H1 (cell line): ENCODE results near the gene MSH5. TPM values are rescaled to one million over a fixed set of nuclear protein-coding genes. Genes with fewer than 3 reads are reported as not detected.

Experiments used
- CTCF ChIA-PET: fragments of 300-600 bp; sonication (Branson Sonifier 250); formaldehyde crosslinking; loops from one replicate; lab custom pipeline; 2021; ENCODE audit not compliant: partially characterized antibody; lab: Charles Lee
- POLR2A ChIA-PET: fragments of 300-600 bp; sonication (Branson Sonifier 250); formaldehyde crosslinking; loops from one replicate; lab custom pipeline; 2021; ENCODE audit warnings: inconsistent platforms; ENCODE audit not compliant: partially characterized antibody; lab: Charles Lee
- DNase-seq, 2 experiments: peaks; one replicate each; pipeline versions ENCODE4 v3.0.0 to v3.0.0-alpha.2; 2010 to 2022; ENCODE audit warnings: low spot score in 2 of 2, low read depth in 1 of 2, mixed read lengths in 1 of 2
- FAIRE-seq: peaks from 2 replicates; lab custom pipeline; 2011; peaks lifted over from hg19 to GRCh38; lab: Jason Lieb, UNC
- H2AFZ ChIP-seq: 2 replicates; pipeline ENCODE4 v1.8.1; 2012; ENCODE audit warnings: low read length, inconsistent platforms
- H2AK5ac ChIP-seq: 2 replicates; pipeline ENCODE4 v1.6.1; 2013; ENCODE audit warnings: low read depth, low read length
- H2BK120ac ChIP-seq: replicated peaks from 2 replicates; pipeline ENCODE3; 2013; ENCODE audit warnings: low read depth, low read length, inconsistent platforms
- H2BK12ac ChIP-seq: 2 replicates; pipeline ENCODE4 v1.6.1; 2013; ENCODE audit warnings: low read depth, low read length
- H2BK15ac ChIP-seq: 2 replicates; pipeline ENCODE4 v1.6.1; 2013; ENCODE audit warnings: low read length
- H2BK20ac ChIP-seq: 2 replicates; pipeline ENCODE4 v1.6.1; 2013; ENCODE audit warnings: low read length
- H2BK5ac ChIP-seq: 2 replicates; pipeline ENCODE4 v1.6.1; 2013; ENCODE audit warnings: low read depth, low read length
- H3K14ac ChIP-seq: 2 replicates; pipeline ENCODE4 v1.6.1; 2013; ENCODE audit warnings: inconsistent platforms; ENCODE audit not compliant: insufficient read length
- H3K18ac ChIP-seq: 2 replicates; pipeline ENCODE4 v1.6.1; 2013; ENCODE audit warnings: low read length; ENCODE audit errors: extremely low read depth
- H3K23ac ChIP-seq: 2 replicates; pipeline ENCODE4 v1.6.1; 2013; ENCODE audit warnings: inconsistent platforms; ENCODE audit not compliant: insufficient read length
- H3K23me2 ChIP-seq: 2 replicates; pipeline ENCODE4 v1.6.1; 2013; ENCODE audit warnings: low read depth, low read length
- H3K27ac ChIP-seq: 2 replicates; pipeline ENCODE4 v1.6.1; 2011; ENCODE audit warnings: low read depth, low read length, inconsistent platforms
- H3K27me3 ChIP-seq, 4 experiments: replicated peaks in 1 of 4; 1 replicate in 1 of 4; 2 replicates in 3 of 4; pipeline versions ENCODE4 v1.6.1 to v1.8.1; 2011 to 2013; ENCODE audit warnings: low read length in 3 of 4, mild to moderate bottlenecking in 3 of 4, inconsistent platforms in 2 of 4, mixed read lengths in 2 of 4, moderate library complexity in 1 of 4; ENCODE audit not compliant: control insufficient read depth in 3 of 4, insufficient read depth in 3 of 4; ENCODE audit errors: extremely low read depth in 1 of 4
- H3K36me3 ChIP-seq, 4 experiments: 2 replicates each; pipeline versions ENCODE4 v1.6.1 to v1.8.1; 2011 to 2013; ENCODE audit warnings: mild to moderate bottlenecking in 4 of 4, low read length in 3 of 4, moderate library complexity in 2 of 4, control low read depth in 1 of 4, inconsistent platforms in 1 of 4; ENCODE audit not compliant: insufficient read depth in 4 of 4, control insufficient read depth in 2 of 4
- H3K4ac ChIP-seq: replicated peaks from 2 replicates; pipeline ENCODE3; 2013; ENCODE audit warnings: low read length, low read depth, mixed read lengths, inconsistent platforms; ENCODE audit not compliant: insufficient read length
- H3K4me1 ChIP-seq, 4 experiments: replicated peaks in 1 of 4; 1 replicate in 1 of 4; 2 replicates in 3 of 4; pipeline versions ENCODE4 v1.6.1 to v1.8.1; 2011 to 2013; ENCODE audit warnings: low read length in 3 of 4, inconsistent platforms in 2 of 4, mixed read lengths in 1 of 4; ENCODE audit not compliant: insufficient read depth in 4 of 4, control insufficient read depth in 3 of 4
- H3K4me2 ChIP-seq, 2 experiments: 2 replicates each; pipeline versions ENCODE4 v1.6.1 to v1.8.1; 2011 to 2013; ENCODE audit warnings: low read depth in 2 of 2, low read length in 2 of 2, control low read depth in 1 of 2, inconsistent platforms in 1 of 2, mild to moderate bottlenecking in 1 of 2; ENCODE audit not compliant: insufficient read depth in 1 of 2
- H3K4me3 ChIP-seq, 4 experiments: fragments of 200-600, 300-600 bp in 1 of 4; sonication (generic), shearing (Covaris generic), sonication (Bioruptor Twin) in 1 of 4; 2 replicates each; pipeline versions ENCODE4 v1.5.1 to v1.8.1; 2011 to 2016; ENCODE audit warnings: low read length in 4 of 4, low read depth in 3 of 4, control low read depth in 2 of 4, inconsistent platforms in 2 of 4, mild to moderate bottlenecking in 2 of 4, mixed read lengths in 1 of 4, moderate library complexity in 1 of 4; ENCODE audit not compliant: insufficient read depth in 2 of 4; ENCODE audit errors: extremely low read depth in 1 of 4
- H3K56ac ChIP-seq: replicated peaks from 2 replicates; pipeline ENCODE3; 2013; ENCODE audit warnings: low read depth, mild to moderate bottlenecking, mixed read lengths, low read length, inconsistent platforms; ENCODE audit not compliant: insufficient read length
- H3K79me1 ChIP-seq: 2 replicates; pipeline ENCODE4 v1.6.1; 2013; ENCODE audit warnings: low read depth, low read length, control low read depth
- H3K79me2 ChIP-seq, 2 experiments: 2 replicates each; pipeline versions ENCODE4 v1.6.1 to v1.8.1; 2012 to 2013; ENCODE audit warnings: low read length in 2 of 2, mild to moderate bottlenecking in 2 of 2, inconsistent platforms in 1 of 2; ENCODE audit not compliant: insufficient read depth in 2 of 2, control insufficient read depth in 1 of 2
- H3K9ac ChIP-seq, 4 experiments: replicated peaks in 1 of 4; 1 replicate in 1 of 4; 2 replicates in 3 of 4; pipeline versions ENCODE4 v1.6.1 to v1.8.1; 2011 to 2013; ENCODE audit warnings: low read depth in 3 of 4, low read length in 3 of 4, control low read depth in 2 of 4, mild to moderate bottlenecking in 2 of 4, moderate library complexity in 2 of 4, inconsistent platforms in 1 of 4; ENCODE audit errors: extremely low read depth in 1 of 4
- H3K9me3 ChIP-seq, 2 experiments: 2 replicates each; pipeline versions ENCODE4 v1.6.1 to v1.8.1; 2012 to 2013; ENCODE audit warnings: mild to moderate bottlenecking in 2 of 2, moderate library complexity in 2 of 2, control low read depth in 1 of 2, inconsistent platforms in 1 of 2, low read depth in 1 of 2, low read length in 1 of 2, mixed read lengths in 1 of 2; ENCODE audit not compliant: insufficient read depth in 2 of 2
- H4K20me1 ChIP-seq, 2 experiments: replicated peaks in 1 of 2; 2 replicates each; pipeline versions ENCODE3 to v1.8.1; 2011 to 2013; ENCODE audit warnings: inconsistent platforms in 2 of 2, low read length in 2 of 2, mild to moderate bottlenecking in 1 of 2; ENCODE audit not compliant: insufficient read depth in 2 of 2, control insufficient read depth in 1 of 2
- H4K5ac ChIP-seq: 2 replicates; pipeline ENCODE4 v1.6.1; 2013; ENCODE audit warnings: low read length, low read depth, mixed read lengths, inconsistent platforms; ENCODE audit not compliant: insufficient read length
- H4K8ac ChIP-seq: 2 replicates; pipeline ENCODE4 v1.8.0; 2013; ENCODE audit warnings: mild to moderate bottlenecking, moderate library complexity, low read length, inconsistent platforms; ENCODE audit not compliant: insufficient read depth; ENCODE audit errors: extremely low read depth
- H4K91ac ChIP-seq: replicated peaks from 2 replicates; pipeline ENCODE3; 2013; ENCODE audit warnings: low read length, mixed read lengths, inconsistent platforms; ENCODE audit not compliant: insufficient read length
- BCL11A ChIP-seq, 2 experiments: IDR thresholded peaks; one replicate each; pipeline ENCODE4 v1.6.1; 2011; ENCODE audit warnings: low read depth in 2 of 2, low read length in 2 of 2, mild to moderate bottlenecking in 2 of 2
- WGBS, 2 experiments: shearing (Covaris generic) in 1 of 2; methylation state at CpG; one replicate each; pipeline versions ENCODE4 v1.1.6 to v1.1.7; 2013 to 2015; ENCODE audit warnings: low lambda C conversion rate in 2 of 2, mixed read lengths in 2 of 2, inconsistent platforms in 1 of 2, low coverage in 1 of 2, missing lambda C conversion rate in 1 of 2; ENCODE audit not compliant: insufficient replicate concordance in 2 of 2, insufficient coverage in 1 of 2, insufficient read length in 1 of 2; ENCODE audit errors: extremely low coverage in 1 of 2, missing lambda C conversion rate in 1 of 2; 5-methylcytosine and 5-hydroxymethylcytosine counted together
- polyA plus RNA-seq, 7 experiments: library from polyadenylated mRNA; depleted of rRNA in 3 of 7; stranded (reverse) in 5 of 7; unstranded in 2 of 7; fragments of >200 nt in 5 of 7; fragments of 200-250 nt in 2 of 7; gene quantifications; 1 replicate in 5 of 7; 2 replicates in 1 of 7; 4 replicates in 1 of 7; pipeline versions ENCODE4 v1.2.1 to v1.2.3, GENCODE V29; 2011 to 2013; ENCODE audit warnings: missing spikeins in 2 of 7, mixed read lengths in 2 of 7
- total RNA-seq: library from RNA; stranded (reverse); fragmentation: NEBNext Ultra II Directional; extraction: Animal tissue kit (Norgen Biotek cat#: 25700); gene quantifications from 2 replicates; pipeline ENCODE4 v1.2.1, GENCODE V29; 2021

Gene MSH5
- total and polyA plus RNA-seq, 2 of the 8 experiments (the other 6 are each of a cell fraction or from before 2014, with no cell fraction given): 25.3 to 26.5 TPM

GRCh38 chr6:31692886-31693285 is 46.9 kb upstream of the MSH5 start:
- H2BK120ac ChIP-seq: no peak overlapping the region
- peaks cover 6 to 23% (median 17%) of the 10 kb centered on the region in 4 experiments; a peak in 5 of 8 replicates for H3K36me3 ChIP-seq
- H4K5ac ChIP-seq: no peak overlapping the region
- H4K20me1 ChIP-seq: no peaks in the 10 kb centered on the region
- no peak overlapping the region for H3K56ac ChIP-seq
- no peak overlapping the region for H4K91ac ChIP-seq
- H3K4me1 ChIP-seq: peaks cover 0 to 1% (median 0%) of the 10 kb centered on the region in 4 experiments; a peak in 2 of 7 replicates
- H3K27ac ChIP-seq: peak overlapping the region; percentile 15; the same call in 1 of the 2 replicates
- no peak overlapping the region for H2BK12ac ChIP-seq
- no peak overlapping the region for H3K23ac ChIP-seq
- CTCF ChIA-PET: interaction anchor here (0.6 to 5.8 kb wide), 13 partner anchors 12 to 103 kb away, joined by 3 to 26 read pairs (median 3); partner anchors contain the start of genes GPANK1, LY6G5B, LY6G5C and VARS1
- H3K18ac ChIP-seq: no peak overlapping the region
- H2BK5ac ChIP-seq: no peak overlapping the region
- DNase-seq (no peak), FAIRE-seq (no peak)
- no peak overlapping the region for H3K4me2 ChIP-seq
- no peak overlapping the region for H3K4ac ChIP-seq
- 90% methylated on average over 9 of the region's 9 CpGs; no CpG with 5 or more reads in 1 of the 2 experiments for WGBS, 2 experiments
- H2AK5ac ChIP-seq: no peak overlapping the region
- H2AFZ ChIP-seq: no peak overlapping the region
- H4K8ac ChIP-seq: no peak overlapping the region
- no peak overlapping the region for H3K14ac ChIP-seq
- no peak overlapping the region for H3K4me3 ChIP-seq
- H3K79me1 ChIP-seq: no peaks in the 10 kb centered on the region
- no peak overlapping the region for H2BK15ac ChIP-seq
- no peak overlapping the region for H2BK20ac ChIP-seq
- H3K9ac ChIP-seq: no peak overlapping the region
- H3K79me2 ChIP-seq: no peaks in the 10 kb centered on the region
- no peaks in the 10 kb centered on the region for H3K23me2 ChIP-seq
- H3K9me3 ChIP-seq: no peaks in the 10 kb centered on the region
- H3K27me3 ChIP-seq: no peaks in the 10 kb centered on the region
- POLR2A ChIA-PET: interaction anchor here (0.9 to 6.6 kb wide), 11 partner anchors 9 to 204 kb away, joined by 3 to 33 read pairs (median 4); partner anchors contain the start of genes ABHD16A, ATP6V1G2, BAG6 and EHMT2
- TF ChIP-seq BCL11A (IDR thresholded peaks at IDR 0.05; ENCODE audit: low read depth in 2 of 2, low read length in 2 of 2): no peak
